Right lobe of liver (tissue), 4 donors: ENCODE results near the gene UBALD2.

Experiments
- POLR2A ChIP-seq: fragments of 450-650 bp; IDR thresholded peaks from one replicate; pipeline ENCODE4 v1.6.1; 2017; ENCODE audit warnings: antibody characterized with exemption, mild to moderate bottlenecking
- TF ChIP-seq, protein P1 (sequence below), 4 donors: fragments of 200-600 bp in 3 of 4; fragments of 450-650 bp in 1 of 4; IDR thresholded peaks; one replicate each; pipeline versions ENCODE4 v1.5.1 to v1.8.0; 2016 to 2022; ENCODE audit warnings: antibody characterized with exemption in 4 of 4, mild to moderate bottlenecking in 2 of 4
- donor health status: DM: no; HTN: no; CAD: no.
- donor health status: DM: no; HTN: no; CAD: no.
- donor health status: DM: no; HTN: yes; CAD: no.

DNA sequence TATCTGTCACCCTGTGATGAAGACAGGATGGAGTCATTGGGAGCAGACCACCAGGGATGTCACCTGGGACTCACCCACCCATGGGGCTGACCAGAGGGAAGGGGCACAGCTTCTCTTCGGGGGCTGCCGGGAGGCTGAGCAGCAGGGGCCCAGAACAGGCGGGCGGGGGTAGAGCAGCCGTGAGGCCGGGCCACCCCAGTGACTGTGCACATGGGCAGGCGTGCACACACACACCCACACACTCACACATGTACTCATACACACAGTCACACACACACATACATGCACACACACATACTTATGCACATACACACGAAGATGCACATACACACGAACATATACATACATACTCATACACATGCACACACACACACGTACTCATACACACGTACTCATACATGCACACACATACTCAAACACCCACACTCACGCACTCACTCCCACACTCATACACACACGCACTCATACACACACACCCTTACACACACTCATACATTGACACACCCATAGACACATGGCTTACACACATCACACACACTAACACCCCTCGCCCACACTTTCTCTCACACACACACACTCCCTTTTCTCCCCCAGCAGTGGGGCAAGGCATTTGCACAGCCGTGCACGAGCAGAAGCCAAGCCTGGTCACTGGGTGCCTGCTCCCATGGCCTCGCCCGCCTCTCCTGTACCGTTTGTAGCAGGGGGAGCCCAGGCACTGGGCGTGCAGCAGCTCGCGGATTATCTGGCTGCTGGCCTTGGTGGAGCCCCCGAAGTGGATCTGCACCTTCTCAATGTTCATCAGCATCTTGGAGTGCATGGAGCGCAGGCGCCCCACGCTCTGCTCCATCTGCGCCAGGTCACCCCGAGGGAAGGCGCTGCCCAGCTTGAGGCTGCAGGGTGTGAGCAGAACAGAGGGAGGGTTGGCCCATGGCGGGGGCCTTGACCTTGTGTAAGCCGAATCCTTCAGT is 12.4 kb downstream of the UBALD2 start:
- TF ChIP-seq, protein P1, sequence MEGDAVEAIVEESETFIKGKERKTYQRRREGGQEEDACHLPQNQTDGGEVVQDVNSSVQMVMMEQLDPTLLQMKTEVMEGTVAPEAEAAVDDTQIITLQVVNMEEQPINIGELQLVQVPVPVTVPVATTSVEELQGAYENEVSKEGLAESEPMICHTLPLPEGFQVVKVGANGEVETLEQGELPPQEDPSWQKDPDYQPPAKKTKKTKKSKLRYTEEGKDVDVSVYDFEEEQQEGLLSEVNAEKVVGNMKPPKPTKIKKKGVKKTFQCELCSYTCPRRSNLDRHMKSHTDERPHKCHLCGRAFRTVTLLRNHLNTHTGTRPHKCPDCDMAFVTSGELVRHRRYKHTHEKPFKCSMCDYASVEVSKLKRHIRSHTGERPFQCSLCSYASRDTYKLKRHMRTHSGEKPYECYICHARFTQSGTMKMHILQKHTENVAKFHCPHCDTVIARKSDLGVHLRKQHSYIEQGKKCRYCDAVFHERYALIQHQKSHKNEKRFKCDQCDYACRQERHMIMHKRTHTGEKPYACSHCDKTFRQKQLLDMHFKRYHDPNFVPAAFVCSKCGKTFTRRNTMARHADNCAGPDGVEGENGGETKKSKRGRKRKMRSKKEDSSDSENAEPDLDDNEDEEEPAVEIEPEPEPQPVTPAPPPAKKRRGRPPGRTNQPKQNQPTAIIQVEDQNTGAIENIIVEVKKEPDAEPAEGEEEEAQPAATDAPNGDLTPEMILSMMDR (IDR thresholded peaks at IDR 0.05) = no peak
- TF ChIP-seq POLR2A = no peak
